ENCODE results near the gene ZNF829. TPM values are rescaled to one million over a fixed set of nuclear protein-coding genes. Genes with fewer than 3 reads are reported as not detected.

The ZNF829 gene
- total RNA-seq, 4 donors from 2014 or later = 3.0 to 3.8 (median 3.4) TPM

GRCh38 chr19:36891768-36892357 is 24.2 kb downstream of the ZNF829 start:
- intact Hi-C loops (cut with DNase I; ENCODE audit: low total_unique reads) = no loop called here
- 95 to 97% methylated on average over 3 of the region's 3 CpGs for WGBS, 2 donors
- H3K4me3 ChIP-seq (ENCODE audit: low read depth, poor library complexity, severe bottlenecking) = no peak overlapping the region
- no peak for DNase-seq (ENCODE audit: low spot score in 2 of 2)
- no peak for TF ChIP-seq POLR2A (IDR thresholded peaks at IDR 0.05)
- TF ChIP-seq, protein P1, sequence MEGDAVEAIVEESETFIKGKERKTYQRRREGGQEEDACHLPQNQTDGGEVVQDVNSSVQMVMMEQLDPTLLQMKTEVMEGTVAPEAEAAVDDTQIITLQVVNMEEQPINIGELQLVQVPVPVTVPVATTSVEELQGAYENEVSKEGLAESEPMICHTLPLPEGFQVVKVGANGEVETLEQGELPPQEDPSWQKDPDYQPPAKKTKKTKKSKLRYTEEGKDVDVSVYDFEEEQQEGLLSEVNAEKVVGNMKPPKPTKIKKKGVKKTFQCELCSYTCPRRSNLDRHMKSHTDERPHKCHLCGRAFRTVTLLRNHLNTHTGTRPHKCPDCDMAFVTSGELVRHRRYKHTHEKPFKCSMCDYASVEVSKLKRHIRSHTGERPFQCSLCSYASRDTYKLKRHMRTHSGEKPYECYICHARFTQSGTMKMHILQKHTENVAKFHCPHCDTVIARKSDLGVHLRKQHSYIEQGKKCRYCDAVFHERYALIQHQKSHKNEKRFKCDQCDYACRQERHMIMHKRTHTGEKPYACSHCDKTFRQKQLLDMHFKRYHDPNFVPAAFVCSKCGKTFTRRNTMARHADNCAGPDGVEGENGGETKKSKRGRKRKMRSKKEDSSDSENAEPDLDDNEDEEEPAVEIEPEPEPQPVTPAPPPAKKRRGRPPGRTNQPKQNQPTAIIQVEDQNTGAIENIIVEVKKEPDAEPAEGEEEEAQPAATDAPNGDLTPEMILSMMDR (IDR thresholded peaks at IDR 0.05) = no peak

GRCh38 chr19:36876993-36877938 is 38.8 kb downstream of the ZNF829 start:
- TF ChIP-seq, protein P1 (IDR thresholded peaks at IDR 0.05) = no peak
- no peak for TF ChIP-seq POLR2A (IDR thresholded peaks at IDR 0.05)
- intact Hi-C loops (cut with DNase I; ENCODE audit: low total_unique reads) = no loop called here
- no peak for DNase-seq (ENCODE audit: low spot score in 2 of 2)
- no peak overlapping the region for H3K4me3 ChIP-seq (ENCODE audit: low read depth, poor library complexity, severe bottlenecking)
- 96 to 97% methylated on average over 10 of the region's 10 CpGs for WGBS, 2 donors

GRCh38 chr19:36851898-36852297 is 64.2 kb downstream of the ZNF829 start:
- TF ChIP-seq, protein P1 (IDR thresholded peaks at IDR 0.05) = no peak
- no peak for TF ChIP-seq POLR2A (IDR thresholded peaks at IDR 0.05)
- no peak for DNase-seq (ENCODE audit: low spot score in 2 of 2)
- intact Hi-C loops (cut with DNase I; ENCODE audit: low total_unique reads) = no loop called here
- WGBS, 2 donors = 91 to 97% methylated on average over 3 of the region's 3 CpGs
- no peak overlapping the region for H3K4me3 ChIP-seq (ENCODE audit: low read depth, poor library complexity, severe bottlenecking)

- TF ChIP-seq, protein P1 (IDR thresholded peaks at IDR 0.05) = no peak
- TF ChIP-seq POLR2A (IDR thresholded peaks at IDR 0.05) = no peak
- H3K4me3 ChIP-seq (ENCODE audit: low read depth, poor library complexity, severe bottlenecking) = peak within 1 kb of the TSS; percentile 68
- WGBS, 2 donors = 0% methylated on average over 39 to 43 of the region's 43 CpGs
- intact Hi-C loops (cut with DNase I; ENCODE audit: low total_unique reads) = no loop called here
- peak; percentile 92 to 97 for DNase-seq (ENCODE audit: low spot score in 2 of 2)
These were observed 65.3 kb downstream of the ZNF829 start, which contains the start of gene ZNF345 for GRCh38 chr19:36850559-36851442. Gene ZNF345 (plus strand): TSS chr19:36850876. CDS start chr19:36876831, 25,955 bp downstream.

DNA sequence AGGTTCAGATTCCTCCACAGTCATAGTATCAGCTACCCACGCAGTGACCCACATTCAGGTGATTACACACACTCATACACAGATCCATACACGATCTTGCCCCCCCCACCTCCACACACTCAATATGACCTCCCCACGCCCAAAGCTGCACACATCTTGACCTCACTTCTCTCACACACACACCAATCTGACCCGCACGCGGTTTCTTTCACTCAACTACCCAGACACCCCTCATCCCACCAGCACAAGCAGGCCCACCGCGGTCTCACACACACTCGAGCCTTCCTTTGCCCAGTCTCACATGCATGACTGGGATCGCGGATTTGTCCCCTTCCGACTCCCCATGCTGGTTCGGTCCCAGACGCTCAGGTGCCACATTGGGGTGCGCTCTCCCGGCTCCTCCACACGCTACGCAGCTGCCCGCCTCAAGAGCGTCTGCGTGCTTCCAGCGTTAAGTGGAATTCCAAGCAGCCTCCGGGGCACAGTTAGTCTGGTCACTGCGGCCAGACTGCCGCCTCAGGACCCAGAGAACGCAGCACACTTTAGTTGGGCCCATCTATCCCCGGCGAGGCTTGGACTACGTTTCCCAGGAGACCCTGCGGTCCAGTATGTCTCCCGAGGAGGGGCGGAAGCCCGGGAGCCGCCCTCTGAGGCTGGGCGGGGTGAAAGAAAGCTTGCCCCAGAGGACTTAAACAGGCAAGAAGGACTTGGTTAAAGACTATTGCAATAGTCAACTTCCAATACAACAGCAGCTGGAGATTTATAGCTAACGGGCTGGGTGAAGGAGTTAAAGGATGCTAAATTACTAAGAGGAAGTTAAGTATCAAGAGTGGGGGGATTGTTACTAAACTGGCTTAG is 66.2 kb downstream of the ZNF829 start:
- DNase-seq (ENCODE audit: low spot score in 2 of 2) = peak; percentile 91 to 97
- intact Hi-C loops (cut with DNase I; ENCODE audit: low total_unique reads) = no loop called here
- no peak for TF ChIP-seq POLR2A (IDR thresholded peaks at IDR 0.05)
- TF ChIP-seq, protein P1 (IDR thresholded peaks at IDR 0.05) = no peak
- peak overlapping the region; percentile 68 for H3K4me3 ChIP-seq (ENCODE audit: low read depth, poor library complexity, severe bottlenecking)
- 0% methylated on average over 33 to 36 of the region's 36 CpGs for WGBS, 2 donors
